OCI-LY7 (cell line): Measurements from ENCODE around the gene B4GAT1.

Experiments used
- CTCF ChIP-seq: fragments of 200-600 bp; sonication (generic); conservative IDR thresholded peaks from 2 replicates; pipeline ENCODE4 v1.5.1; 2014; ENCODE audit warnings: mild to moderate bottlenecking, antibody characterized with exemption, low read length, moderate library complexity, mixed read lengths
- EZH2phosphoT487 ChIP-seq: fragments of 200-600 bp; sonication (generic); IDR thresholded peaks from 2 replicates; pipeline ENCODE4 v1.6.1; 2018; ENCODE audit warnings: low read depth, borderline replicate concordance, mild to moderate bottlenecking, mixed run types, antibody characterized with exemption, low read length, moderate library complexity, mixed read lengths

- no peak for TF ChIP-seq CTCF
- no peak for TF ChIP-seq EZH2phosphoT487
Observed at GRCh38 chr11:66333896-66334604, 13.4 kb downstream of the B4GAT1 start.
